Vagina (tissue), 2 donors: Measurements from ENCODE around the gene PTK6.

Source experiments
- CTCF ChIP-seq, 3 experiments: fragments of 450-650 bp in 2 of 3; fragments of 200-600 bp in 1 of 3; sonication (generic) in 1 of 3; IDR thresholded peaks; one replicate each; pipeline ENCODE4 v1.5.1; 2017 to 2019; ENCODE audit warnings: antibody characterized with exemption in 3 of 3, mild to moderate bottlenecking in 2 of 3, moderate library complexity in 2 of 3
- POLR2A ChIP-seq, 2 donors: fragments of 450-650 bp; IDR thresholded peaks; one replicate each; pipeline ENCODE4 v1.6.1; 2017; ENCODE audit warnings: antibody characterized with exemption in 2 of 2, mild to moderate bottlenecking in 2 of 2, moderate library complexity in 2 of 2
- POLR2AphosphoS5 ChIP-seq, 2 donors: sonication (generic); formaldehyde crosslinking; IDR thresholded peaks; one replicate each; pipeline ENCODE4 v1.9.0; 2017; ENCODE audit warnings: antibody characterized with exemption in 2 of 2, mild to moderate bottlenecking in 2 of 2, low read depth in 1 of 2; ENCODE audit not compliant: insufficient read depth in 1 of 2

DNA sequence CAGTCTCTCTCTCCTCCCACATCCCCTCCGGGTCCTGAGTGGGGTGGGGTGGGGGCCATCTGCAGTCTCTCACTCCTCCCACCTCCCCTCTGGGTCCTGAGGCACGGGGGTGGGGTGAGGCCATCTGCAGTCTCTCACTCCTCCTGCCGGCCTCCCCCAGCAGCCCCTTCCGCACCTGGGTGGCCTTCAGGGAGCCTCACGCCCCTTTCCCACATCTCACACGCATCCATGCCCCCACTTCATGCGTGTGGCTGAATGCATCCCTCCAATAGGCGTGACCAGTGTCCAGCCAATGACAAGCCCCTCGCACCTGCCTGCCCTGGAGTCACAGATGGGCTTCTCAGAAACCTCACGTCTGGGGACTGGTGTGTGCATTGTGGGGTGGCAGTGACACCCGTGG is 11.4 kb upstream of the PTK6 start:
- TF ChIP-seq CTCF (IDR thresholded peaks at IDR 0.05) (no peak), POLR2A (IDR thresholded peaks at IDR 0.05) (no peak), POLR2AphosphoS5 (IDR thresholded peaks at IDR 0.05; ENCODE audit: insufficient read depth in 1 of 2, low read depth in 1 of 2) (no peak)
